ENCODE data around the gene UGT2A2.
"Not testable (repeated sequence)": the region's sequence is repeated elsewhere in the genome, so short reads cannot be mapped to it uniquely, and the experiment has no call there.

UGT2A2 gene

GRCh38 chr4:69639542-69639941, at the start of gene UGT2A2:
UGT2A2 (minus strand) TSS chr4:69639642; CDS start chr4:69639640, 2 bp downstream.
- no peak for DNase-seq (ENCODE audit: insufficient read length, low spot score)
- TF ChIP-seq POLR2A (IDR thresholded peaks at IDR 0.05; ENCODE audit: low read depth, low read length) = no peak
- no peak for FAIRE-seq

- FAIRE-seq (no peak), DNase-seq (ENCODE audit: insufficient read length, low spot score) (no peak)
- no peak for TF ChIP-seq POLR2A (IDR thresholded peaks at IDR 0.05; ENCODE audit: low read depth, low read length)
Measured at GRCh38 chr4:69684804-69685203, 45.4 kb upstream of the UGT2A2 start.

- no peak for DNase-seq (ENCODE audit: insufficient read length, low spot score)
- TF ChIP-seq POLR2A (IDR thresholded peaks at IDR 0.05; ENCODE audit: low read depth, low read length) = no peak
- no peak for FAIRE-seq
Measured at GRCh38 chr4:69668680-69669079, 29.2 kb upstream of the UGT2A2 start.

- DNase-seq (ENCODE audit: insufficient read length, low spot score); FAIRE-seq: not testable (repeated sequence)
Measured at GRCh38 chr4:69664009-69664408, 24.6 kb upstream of the UGT2A2 start.

- not testable (repeated sequence) for FAIRE-seq; DNase-seq (ENCODE audit: insufficient read length, low spot score)
Measured at GRCh38 chr4:69661130-69661803, 21.8 kb upstream of the UGT2A2 start.

- DNase-seq (ENCODE audit: insufficient read length, low spot score) (no peak), FAIRE-seq (no peak)
- no peak for TF ChIP-seq POLR2A (IDR thresholded peaks at IDR 0.05; ENCODE audit: low read depth, low read length)
Measured at GRCh38 chr4:69658133-69658532, 18.7 kb upstream of the UGT2A2 start.

GRCh38 chr4:69656653-69657158, 17.3 kb upstream of the UGT2A2 start:
- TF ChIP-seq POLR2A (IDR thresholded peaks at IDR 0.05; ENCODE audit: low read depth, low read length) = no peak

GRCh38 chr4:69653147-69653546, 13.7 kb upstream of the UGT2A2 start, which contains the start of gene UGT2A1:
UGT2A1 (minus strand) TSS chr4:69653247; CDS start chr4:69647644, 5,603 bp downstream.
- no peak for TF ChIP-seq POLR2A (IDR thresholded peaks at IDR 0.05; ENCODE audit: low read depth, low read length)
- FAIRE-seq (no peak), DNase-seq (ENCODE audit: insufficient read length, low spot score) (no peak)

More at GRCh38 chr4:69656653-69657158, 17.3 kb upstream of the UGT2A2 start:
- DNase-seq (ENCODE audit: insufficient read length, low spot score) (no peak), FAIRE-seq (no peak)

GRCh38 chr4:69650872-69651271, 11.4 kb upstream of the UGT2A2 start:
- FAIRE-seq (no peak), DNase-seq (ENCODE audit: insufficient read length, low spot score) (no peak)

GRCh38 chr4:69649629-69650028, 10.2 kb upstream of the UGT2A2 start:
- no peak for DNase-seq (ENCODE audit: insufficient read length, low spot score)
- FAIRE-seq = no peak
- no peak for TF ChIP-seq POLR2A (IDR thresholded peaks at IDR 0.05; ENCODE audit: low read depth, low read length)

More at GRCh38 chr4:69650872-69651271, 11.4 kb upstream of the UGT2A2 start:
- no peak for TF ChIP-seq POLR2A (IDR thresholded peaks at IDR 0.05; ENCODE audit: low read depth, low read length)

- TF ChIP-seq POLR2A (IDR thresholded peaks at IDR 0.05; ENCODE audit: low read depth, low read length) = no peak
- no peak for DNase-seq (ENCODE audit: insufficient read length, low spot score)
- no peak for FAIRE-seq
Measured at GRCh38 chr4:69649207-69649606, 9.8 kb upstream of the UGT2A2 start.

GRCh38 chr4:69642961-69643360, 3.5 kb upstream of the UGT2A2 start:
- FAIRE-seq = no peak
- TF ChIP-seq POLR2A (IDR thresholded peaks at IDR 0.05; ENCODE audit: low read depth, low read length) = no peak
- no peak for DNase-seq (ENCODE audit: insufficient read length, low spot score)

- DNase-seq (ENCODE audit: insufficient read length, low spot score) = no peak
- no peak for TF ChIP-seq POLR2A (IDR thresholded peaks at IDR 0.05; ENCODE audit: low read depth, low read length)
- FAIRE-seq = no peak
Measured at GRCh38 chr4:69640289-69640688, 847 bp upstream of the UGT2A2 start.

- FAIRE-seq (no peak), DNase-seq (ENCODE audit: insufficient read length, low spot score) (no peak)
- no peak for TF ChIP-seq POLR2A (IDR thresholded peaks at IDR 0.05; ENCODE audit: low read depth, low read length)
Measured at GRCh38 chr4:69617083-69617694, 22.3 kb downstream of the UGT2A2 start.

- DNase-seq (ENCODE audit: insufficient read length, low spot score) (no peak), FAIRE-seq (no peak)
- TF ChIP-seq POLR2A (IDR thresholded peaks at IDR 0.05; ENCODE audit: low read depth, low read length) = no peak
Measured at GRCh38 chr4:69610484-69610883, 29.0 kb downstream of the UGT2A2 start.

Measured in H54 (cell line).